ENCODE data around the gene REG3G.

Gene REG3G

DNA sequence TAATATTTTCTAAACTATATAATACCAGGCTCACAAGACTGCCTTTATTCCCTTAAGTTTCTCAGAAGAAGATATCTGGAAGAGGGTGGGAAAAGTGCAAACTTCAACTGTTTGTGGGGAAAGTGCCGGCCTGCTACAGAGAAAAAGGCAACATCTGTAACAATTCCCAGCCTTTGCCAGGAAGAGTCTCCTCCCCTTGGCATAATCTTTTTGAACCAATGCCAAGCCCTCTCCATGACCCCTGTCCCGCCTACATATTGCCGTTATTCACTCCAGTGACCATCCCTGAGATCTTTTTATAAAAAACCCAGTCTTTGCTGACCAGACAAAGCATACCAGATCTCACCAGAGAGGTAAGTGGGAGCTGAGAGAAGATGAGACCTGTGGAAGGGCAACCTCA is at the start of gene REG3G:
Gene REG3G, plus strand, starts transcription at position 282 of the 400 bp plus-strand sequence. CDS start 392 bp downstream, outside the sequence.
- no peak for FAIRE-seq
- DNase-seq (ENCODE audit: insufficient read length, low spot score) = no peak

DNA sequence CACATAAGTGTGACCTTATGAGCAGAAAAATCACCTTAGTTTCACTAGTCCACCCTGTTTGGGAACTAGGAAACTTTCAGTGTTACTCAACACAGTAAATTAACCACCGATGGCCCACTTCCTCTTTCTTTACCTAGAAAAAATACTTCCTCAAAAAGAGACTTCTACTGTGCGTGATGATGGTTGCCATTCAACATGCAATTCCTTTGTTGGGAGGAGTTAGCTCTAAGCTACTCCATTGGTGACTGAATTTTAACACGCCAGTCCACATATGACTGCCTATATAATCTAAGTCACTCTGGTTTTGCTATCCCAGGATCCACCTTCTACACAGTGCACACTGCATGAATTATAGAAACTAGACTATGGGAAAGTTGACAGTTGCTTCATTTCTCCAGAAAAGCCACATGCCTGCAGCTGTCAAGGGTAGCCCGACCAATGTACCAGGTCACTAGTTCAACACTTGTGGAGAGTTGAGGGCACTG is 47.8 kb upstream of the REG3G start:
- FAIRE-seq (no peak), DNase-seq (ENCODE audit: insufficient read length, low spot score) (no peak)

DNA sequence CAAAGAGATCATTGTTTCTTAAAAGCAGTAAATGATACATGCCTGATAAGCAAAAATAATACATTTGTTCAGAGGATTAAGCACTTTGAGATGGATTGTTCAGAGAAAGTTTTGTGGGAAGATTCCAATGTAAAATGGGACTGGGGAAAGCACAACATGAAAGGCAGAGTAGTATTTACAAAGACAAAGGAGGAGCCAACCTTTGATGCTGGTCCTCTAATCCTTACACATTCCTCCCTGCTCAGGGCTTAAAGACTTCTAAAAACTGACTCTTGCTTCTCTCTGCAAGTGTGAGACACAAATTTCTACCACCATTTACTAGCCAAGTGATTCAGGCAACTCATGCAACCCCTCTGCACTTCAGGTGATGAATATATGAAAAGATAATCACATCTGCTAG is 47.2 kb upstream of the REG3G start:
- FAIRE-seq (no peak), DNase-seq (ENCODE audit: insufficient read length, low spot score) (no peak)

DNA sequence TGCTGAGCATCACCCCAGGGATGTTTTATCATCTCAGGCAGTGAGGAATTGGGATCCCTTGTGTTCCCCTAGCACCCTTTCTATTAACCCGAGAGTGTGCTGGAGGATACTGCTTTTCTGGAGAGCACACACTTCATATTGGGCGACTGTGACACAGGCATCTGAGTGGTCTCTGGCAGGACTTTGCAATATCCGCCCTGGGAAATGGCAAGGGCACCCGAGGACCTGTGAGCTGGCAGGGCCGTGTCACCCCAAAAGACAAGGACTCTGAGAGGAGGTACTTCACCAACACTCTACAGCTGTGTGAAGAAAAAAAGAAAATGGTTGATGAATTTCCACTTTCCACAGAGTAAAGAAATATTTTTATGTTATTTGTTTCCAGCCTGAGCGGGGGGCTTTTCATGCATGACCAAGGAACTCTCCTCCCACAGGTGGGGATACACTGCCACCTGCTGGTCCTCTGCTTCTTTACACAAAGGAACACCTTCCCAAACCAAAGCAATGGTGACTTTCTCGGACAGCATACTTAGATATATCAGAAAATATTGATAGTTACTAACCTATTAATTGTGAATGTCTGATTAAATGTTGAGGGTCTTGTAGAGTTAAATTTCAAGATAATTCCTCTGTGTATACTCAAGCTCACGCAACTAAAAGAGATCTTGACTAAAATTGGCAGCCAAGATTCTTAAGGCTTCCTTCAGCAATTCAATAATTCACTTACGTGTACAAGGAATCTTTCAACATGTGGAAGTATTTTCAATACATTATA is 45.9 kb upstream of the REG3G start:
- DNase-seq (ENCODE audit: insufficient read length, low spot score) (no peak), FAIRE-seq (no peak)

GRCh38 chr2:78980152-78980465 is 45.4 kb upstream of the REG3G start:
- DNase-seq (ENCODE audit: insufficient read length, low spot score) (no peak), FAIRE-seq (no peak)

GRCh38 chr2:78980871-78981270 is 44.6 kb upstream of the REG3G start:
- no peak for DNase-seq (ENCODE audit: insufficient read length, low spot score)
- FAIRE-seq = no peak

DNA sequence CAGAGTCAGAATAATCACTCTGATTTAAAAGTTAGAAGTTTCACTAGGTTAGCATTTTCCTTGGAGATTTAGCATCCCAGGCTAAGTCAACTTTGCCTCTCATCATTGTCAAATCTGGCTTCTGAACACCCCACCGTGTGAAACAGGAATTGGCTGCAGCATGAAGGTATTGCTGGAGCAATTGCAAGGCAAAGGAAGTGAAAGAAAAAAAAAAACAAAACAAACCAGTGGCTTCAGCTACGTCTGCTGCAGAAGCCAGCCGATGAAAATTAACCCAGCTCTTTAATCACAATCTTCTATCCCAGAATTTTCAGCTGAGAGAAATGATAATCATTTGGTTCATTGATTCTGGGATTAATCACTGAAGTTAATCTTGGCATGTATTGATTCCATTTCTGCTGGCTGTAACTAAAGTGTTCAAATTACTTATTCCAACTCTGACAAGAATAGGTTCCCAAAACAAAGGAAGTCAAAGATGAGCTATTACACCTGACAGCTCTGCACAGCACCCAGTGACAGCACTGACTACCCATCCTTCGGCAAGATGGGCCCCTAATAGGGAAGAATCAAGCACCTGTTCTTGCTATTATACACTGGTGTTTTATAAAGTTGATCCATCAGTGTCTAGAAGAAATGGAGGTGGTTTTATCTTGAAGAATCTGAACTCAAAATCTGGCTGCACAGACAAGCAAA is 42.7 kb upstream of the REG3G start:
- FAIRE-seq = no peak

GRCh38 chr2:78984386-78984785 is 41.1 kb upstream of the REG3G start:
- DNase-seq (ENCODE audit: insufficient read length, low spot score) (no peak), FAIRE-seq (no peak)

More for the DNA sequence above, 42.7 kb upstream of the REG3G start:
- no peak for DNase-seq (ENCODE audit: insufficient read length, low spot score)

DNA sequence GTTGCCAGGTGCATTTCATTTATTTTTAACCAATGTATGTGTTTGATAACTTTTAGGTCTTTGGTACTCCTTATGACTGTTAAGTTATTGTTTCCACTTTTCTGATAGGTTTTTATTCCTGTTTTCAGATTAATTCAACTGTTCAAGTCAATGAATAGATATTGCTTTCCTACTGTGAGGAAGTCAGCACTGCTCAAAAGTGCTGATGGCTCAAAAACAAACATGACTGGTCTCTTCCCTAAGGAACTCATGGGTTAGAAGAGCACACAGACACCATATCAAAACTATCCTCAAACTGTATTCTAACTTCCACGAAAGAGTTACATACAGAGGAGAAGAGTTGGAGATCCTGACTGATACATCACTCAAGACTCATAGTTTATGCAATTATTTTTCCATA is 39.9 kb upstream of the REG3G start:
- no peak for FAIRE-seq
- DNase-seq (ENCODE audit: insufficient read length, low spot score) = no peak

GRCh38 chr2:78989051-78989450 is 36.5 kb upstream of the REG3G start:
- no peak for DNase-seq (ENCODE audit: insufficient read length, low spot score)

DNA sequence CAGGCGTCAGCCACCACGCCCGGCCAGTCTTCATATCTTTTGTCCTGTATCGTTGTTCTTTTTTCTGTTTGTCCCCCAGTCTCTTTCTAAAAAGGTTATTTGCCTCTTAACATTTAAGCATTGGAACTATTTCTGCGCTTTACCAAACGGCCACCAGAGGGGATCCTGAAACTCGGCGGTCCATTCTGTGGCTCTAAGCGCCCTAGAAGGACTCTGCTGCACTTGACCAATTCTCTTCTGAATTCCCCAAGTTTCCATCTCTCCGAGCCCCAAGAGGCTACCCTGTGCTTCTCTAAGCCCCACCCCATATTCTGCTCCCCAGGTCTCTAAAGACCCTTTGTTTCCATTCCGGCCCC is 33.1 kb upstream of the REG3G start:
- FAIRE-seq (no peak), DNase-seq (ENCODE audit: insufficient read length, low spot score) (peak; percentile 28)

More at GRCh38 chr2:78989051-78989450, 36.5 kb upstream of the REG3G start:
- no peak for FAIRE-seq

DNA sequence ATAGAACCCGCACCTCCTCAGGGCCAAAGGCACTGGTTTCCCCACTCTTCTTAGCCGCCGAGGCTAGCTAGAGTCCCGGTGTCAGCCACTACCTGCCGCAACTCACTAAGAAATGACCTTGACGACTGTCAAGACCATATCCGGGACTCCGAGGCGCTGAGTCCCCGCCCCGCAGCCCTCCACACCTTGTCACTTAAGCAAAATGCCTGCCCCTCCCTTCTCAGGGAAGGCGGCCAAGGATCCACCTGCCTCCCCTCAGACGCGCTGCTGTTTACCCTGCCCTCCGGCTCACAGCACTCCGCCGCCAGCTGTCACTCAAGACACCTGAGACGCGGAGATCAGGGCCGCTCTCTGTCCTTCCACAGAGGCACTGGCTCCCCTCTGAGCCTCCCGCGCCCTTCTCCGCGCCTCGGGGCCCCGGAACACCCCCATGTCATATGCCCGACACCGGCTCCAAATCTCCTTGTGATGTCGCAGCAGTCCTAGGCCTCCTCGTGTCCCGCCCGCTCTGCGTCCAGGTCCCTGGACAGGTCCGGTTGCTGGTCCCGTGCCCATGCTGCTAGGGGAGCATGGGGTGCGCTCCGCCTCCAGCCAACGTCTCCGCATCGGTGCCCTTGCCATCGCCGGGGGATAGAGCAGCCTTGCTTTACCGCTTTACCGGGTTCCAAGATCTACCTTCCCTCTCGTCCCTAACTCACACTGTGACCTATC is 32.5 kb upstream of the REG3G start:
- no peak for FAIRE-seq
- DNase-seq (ENCODE audit: insufficient read length, low spot score) = no peak

- no peak for DNase-seq (ENCODE audit: insufficient read length, low spot score)
- FAIRE-seq = no peak
Observed at GRCh38 chr2:78993518-78994148, 31.9 kb upstream of the REG3G start.

GRCh38 chr2:78994789-78995188 is 30.7 kb upstream of the REG3G start:
- no peak for DNase-seq (ENCODE audit: insufficient read length, low spot score)
- FAIRE-seq = no peak

GRCh38 chr2:78999406-78999805 is 26.1 kb upstream of the REG3G start:
- no peak for FAIRE-seq
- DNase-seq (ENCODE audit: insufficient read length, low spot score) = no peak

- FAIRE-seq (peak; percentile 69), DNase-seq (ENCODE audit: insufficient read length, low spot score) (no peak)
Observed at GRCh38 chr2:79000008-79000576, 25.4 kb upstream of the REG3G start.

- no peak for FAIRE-seq
- DNase-seq (ENCODE audit: insufficient read length, low spot score) = no peak
Observed at GRCh38 chr2:79001285-79001684, 24.2 kb upstream of the REG3G start.

- FAIRE-seq (no peak), DNase-seq (ENCODE audit: insufficient read length, low spot score) (no peak)
Observed at GRCh38 chr2:79004680-79005079, 20.8 kb upstream of the REG3G start.

DNA sequence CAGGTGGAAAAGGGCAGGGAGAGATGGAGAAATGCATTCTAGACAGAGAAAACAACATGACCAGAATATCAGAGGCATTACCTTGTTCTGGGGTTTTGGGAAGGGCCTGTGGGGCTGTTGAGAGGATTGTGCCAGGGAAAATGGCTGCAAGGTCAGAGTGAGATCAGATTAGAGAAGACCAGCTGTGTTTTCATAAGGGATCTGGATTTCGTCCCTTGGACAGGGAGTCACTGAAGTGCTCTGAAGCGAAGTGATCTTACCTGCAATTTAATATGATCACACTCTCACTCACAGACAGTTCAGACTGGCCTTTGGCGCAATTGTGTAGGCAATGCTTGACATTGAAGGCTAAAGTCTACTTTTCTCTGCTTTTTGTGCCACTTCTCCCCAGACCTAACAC is 20.3 kb upstream of the REG3G start:
- FAIRE-seq (no peak), DNase-seq (ENCODE audit: insufficient read length, low spot score) (no peak)

- FAIRE-seq = no peak
- DNase-seq (ENCODE audit: insufficient read length, low spot score) = no peak
Observed at GRCh38 chr2:79009388-79009787, 16.1 kb upstream of the REG3G start.

- FAIRE-seq (no peak), DNase-seq (ENCODE audit: insufficient read length, low spot score) (no peak)
Observed at GRCh38 chr2:79011496-79011895, 14.0 kb upstream of the REG3G start.
